ENCODE results near the gene ADRM1. TPM values are rescaled to one million over a fixed set of nuclear protein-coding genes. Genes with fewer than 3 reads are reported as not detected.

ADRM1 gene
- total RNA-seq, 6 donors from 2014 or later, result 57.6 to 158 (median 91.6) TPM

GRCh38 chr20:62307226-62308101 lies 4.7 kb downstream of the ADRM1 start:
- TF ChIP-seq POLR2A (IDR thresholded peaks at IDR 0.05), result no peak
- no peak for TF ChIP-seq POLR2AphosphoS5 (IDR thresholded peaks at IDR 0.05)
- TF ChIP-seq EP300 (IDR thresholded peaks at IDR 0.05), result no peak
- TF ChIP-seq, protein P1, sequence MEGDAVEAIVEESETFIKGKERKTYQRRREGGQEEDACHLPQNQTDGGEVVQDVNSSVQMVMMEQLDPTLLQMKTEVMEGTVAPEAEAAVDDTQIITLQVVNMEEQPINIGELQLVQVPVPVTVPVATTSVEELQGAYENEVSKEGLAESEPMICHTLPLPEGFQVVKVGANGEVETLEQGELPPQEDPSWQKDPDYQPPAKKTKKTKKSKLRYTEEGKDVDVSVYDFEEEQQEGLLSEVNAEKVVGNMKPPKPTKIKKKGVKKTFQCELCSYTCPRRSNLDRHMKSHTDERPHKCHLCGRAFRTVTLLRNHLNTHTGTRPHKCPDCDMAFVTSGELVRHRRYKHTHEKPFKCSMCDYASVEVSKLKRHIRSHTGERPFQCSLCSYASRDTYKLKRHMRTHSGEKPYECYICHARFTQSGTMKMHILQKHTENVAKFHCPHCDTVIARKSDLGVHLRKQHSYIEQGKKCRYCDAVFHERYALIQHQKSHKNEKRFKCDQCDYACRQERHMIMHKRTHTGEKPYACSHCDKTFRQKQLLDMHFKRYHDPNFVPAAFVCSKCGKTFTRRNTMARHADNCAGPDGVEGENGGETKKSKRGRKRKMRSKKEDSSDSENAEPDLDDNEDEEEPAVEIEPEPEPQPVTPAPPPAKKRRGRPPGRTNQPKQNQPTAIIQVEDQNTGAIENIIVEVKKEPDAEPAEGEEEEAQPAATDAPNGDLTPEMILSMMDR (IDR thresholded peaks at IDR 0.05), result no peak
- no peak overlapping the region for H3K4me3 ChIP-seq
- peak overlapping the region in 1 of 4 donors; percentile 24 for H3K27ac ChIP-seq
- H3K27me3 ChIP-seq, result no peaks in the 10 kb centered on the region
- peak in 1 of 2 donors; percentile 81 for DNase-seq
- no peaks in the 10 kb centered on the region for H3K9me3 ChIP-seq
- H3K4me1 ChIP-seq, result peaks cover 22 to 31% (median 24%) of the 10 kb centered on the region in 4 donors
- H3K36me3 ChIP-seq, result peaks cover 51 to 86% (median 75%) of the 10 kb centered on the region in 4 donors
- WGBS, 2 donors, result 84 to 96% methylated on average over 21 to 33 of the region's 42 CpGs
- no peak for ATAC-seq (ENCODE audit: low FRiP score in 2 of 2)

- DNase-seq (peak in 1 of 2 donors; percentile 77), ATAC-seq (ENCODE audit: low FRiP score in 2 of 2) (no peak)
- no peaks in the 10 kb centered on the region for H3K9me3 ChIP-seq
- peaks cover 56 to 94% (median 83%) of the 10 kb centered on the region in 4 donors for H3K36me3 ChIP-seq
- TF ChIP-seq, protein P1 (IDR thresholded peaks at IDR 0.05), result no peak
- no peak overlapping the region for H3K27ac ChIP-seq
- H3K27me3 ChIP-seq, result no peaks in the 10 kb centered on the region
- WGBS, 2 donors, result 92% methylated on average over 18 to 29 of the region's 29 CpGs
- peaks cover 22 to 31% (median 24%) of the 10 kb centered on the region in 4 donors for H3K4me1 ChIP-seq
- H3K4me3 ChIP-seq, result no peak overlapping the region
These were observed 5.5 kb downstream of the ADRM1 start for GRCh38 chr20:62308102-62308822.

DNA sequence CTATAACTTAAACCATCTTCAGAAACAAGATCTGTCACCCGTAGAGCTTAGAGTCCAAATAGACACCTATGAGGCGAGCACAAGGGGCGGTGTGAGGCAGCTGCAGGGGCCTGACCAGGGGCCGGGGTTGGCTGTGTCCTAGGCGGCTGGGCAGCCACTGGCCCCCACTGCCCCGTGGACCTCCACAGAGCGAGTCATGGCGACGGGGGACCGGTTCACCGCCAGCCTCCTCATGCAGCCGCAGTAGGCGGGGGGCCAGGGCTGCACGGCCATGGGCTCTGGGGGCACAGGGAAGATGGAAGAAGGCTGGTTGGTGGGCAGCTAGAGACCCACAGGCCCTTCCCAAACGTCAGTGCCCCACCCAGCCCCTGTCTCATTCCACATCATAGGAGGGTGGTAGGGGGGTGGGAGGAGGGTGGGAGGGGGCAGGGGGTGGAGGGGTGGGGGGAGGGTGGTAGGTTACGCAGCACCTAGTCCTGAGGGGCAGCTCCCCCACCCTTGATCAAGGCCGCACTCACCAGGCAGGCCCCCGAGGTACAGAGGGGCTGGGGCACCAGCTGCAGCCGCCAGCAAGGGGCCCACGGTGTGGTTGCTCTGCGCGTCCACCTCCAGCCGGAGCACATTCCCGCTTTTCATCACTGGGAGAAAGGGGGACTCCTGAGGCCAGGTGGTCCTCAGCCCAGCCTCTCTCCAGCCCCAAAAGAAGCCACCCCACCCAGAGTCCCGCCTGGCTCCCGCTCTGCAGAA lies 6.6 kb downstream of the ADRM1 start:
- no peaks in the 10 kb centered on the region for H3K27me3 ChIP-seq
- WGBS, 2 donors, result 94 to 97% methylated on average over 14 to 24 of the region's 26 CpGs
- peaks cover 56 to 98% (median 91%) of the 10 kb centered on the region in 4 donors for H3K36me3 ChIP-seq
- ATAC-seq (ENCODE audit: low FRiP score in 2 of 2), result no peak
- no peaks in the 10 kb centered on the region for H3K9me3 ChIP-seq
- peaks cover 14 to 21% (median 16%) of the 10 kb centered on the region in 4 donors for H3K4me1 ChIP-seq
- peak in 1 of 2 donors; percentile 82 for DNase-seq
- H3K27ac ChIP-seq, result no peak overlapping the region
- TF ChIP-seq POLR2A (IDR thresholded peaks at IDR 0.05) (no peak), EP300 (IDR thresholded peaks at IDR 0.05) (no peak), POLR2AphosphoS5 (IDR thresholded peaks at IDR 0.05) (no peak)
- TF ChIP-seq, protein P1 (IDR thresholded peaks at IDR 0.05), result no peak
- no peak overlapping the region for H3K4me3 ChIP-seq

DNA sequence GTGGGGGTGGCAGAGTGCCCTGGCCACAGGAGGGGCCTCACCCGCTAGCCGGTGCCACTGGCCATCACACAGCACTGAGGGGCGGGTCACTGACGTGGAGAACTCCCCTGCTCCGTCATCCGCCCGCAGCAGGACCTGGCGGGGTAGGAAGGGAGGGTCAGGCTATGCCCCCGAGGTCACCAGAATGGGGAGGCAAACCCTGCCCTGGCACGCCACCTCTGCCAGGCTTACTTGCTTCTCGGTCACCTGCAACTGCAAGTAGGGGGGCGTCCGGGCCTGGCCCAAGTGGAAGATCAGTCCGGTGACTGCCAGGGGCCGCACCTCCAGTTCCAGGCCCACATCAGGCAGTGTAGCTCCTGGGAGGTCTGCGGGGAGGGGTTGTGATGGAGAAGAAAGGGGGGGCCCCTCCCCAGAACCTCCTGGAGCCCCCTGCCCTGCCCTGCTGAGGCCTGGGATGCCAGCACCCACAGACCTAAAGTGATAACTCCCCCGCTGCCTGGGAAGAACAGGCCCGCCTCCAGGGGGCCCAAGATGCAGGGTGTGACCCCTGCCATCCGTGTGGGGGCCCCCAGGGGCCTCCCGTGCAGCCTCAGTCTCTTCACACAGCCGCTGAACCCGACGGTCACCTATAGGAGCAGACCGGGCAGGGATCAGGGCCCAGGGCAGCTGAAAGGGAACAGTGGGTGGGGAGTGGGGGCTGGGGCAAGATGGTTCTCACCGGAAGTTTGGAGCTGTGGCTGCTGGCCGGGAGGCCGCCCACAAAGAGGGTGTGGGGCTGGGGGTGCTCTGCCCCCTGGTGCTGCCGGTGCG lies 7.4 kb downstream of the ADRM1 start:
- DNase-seq, result peak in 1 of 2 donors; percentile 76
- Histone ChIP-seq H3K4me1 (peaks cover 6 to 13% (median 8%) of the 10 kb centered on the region in 4 donors), H3K4me3 (no peak overlapping the region), H3K27me3 (no peaks in the 10 kb centered on the region), H3K36me3 (peaks cover 57 to 98% (median 94%) of the 10 kb centered on the region in 4 donors), H3K27ac (peak overlapping the region in 1 of 4 donors; percentile 34), H3K9me3 (no peaks in the 10 kb centered on the region)
- WGBS, 2 donors, result 87 to 88% methylated on average over 19 to 22 of the region's 29 CpGs
- ATAC-seq (ENCODE audit: low FRiP score in 2 of 2), result no peak
- no peak for TF ChIP-seq POLR2A (IDR thresholded peaks at IDR 0.05)
- TF ChIP-seq, protein P1 (IDR thresholded peaks at IDR 0.05), result no peak
- TF ChIP-seq EP300 (IDR thresholded peaks at IDR 0.05), result no peak
- TF ChIP-seq POLR2AphosphoS5 (IDR thresholded peaks at IDR 0.05), result no peak
